Jurkat, Clone E6-1 (cell line): ENCODE data around the gene MTMR4. TPM values are rescaled to one million over a fixed set of nuclear protein-coding genes. Genes with fewer than 3 reads are reported as not detected.
"Not testable (repeated sequence)": the region's sequence is repeated elsewhere in the genome, so short reads cannot be mapped to it uniquely, and the experiment has no call there.

ENCODE experiments used
- DNase-seq: peaks from one replicate; pipeline ENCODE4 v3.0.0-alpha.2; 2011; ENCODE audit warnings: low read depth, low spot score
- H3K4me3 ChIP-seq: 2 replicates; pipeline ENCODE4 v1.5.1; 2011; ENCODE audit warnings: mild to moderate bottlenecking, low read length, control low read depth, moderate library complexity
- polyA plus RNA-seq: library from polyadenylated mRNA; unstranded; fragments of >200 nt; gene quantifications from one replicate; pipeline ENCODE4 v1.2.1, GENCODE V29; 2012; ENCODE audit warnings: missing spikeins; ENCODE audit not compliant: insufficient read length, insufficient read depth

MTMR4 gene
- polyA plus RNA-seq, result 26.3 TPM

- DNase-seq, result peak; percentile 64
- peak within 1 kb of the TSS; percentile 84 for H3K4me3 ChIP-seq
Measured at GRCh38 chr17:58513965-58514769, at the start of gene MTMR4. Gene MTMR4 (minus strand): TSS chr17:58514638. CDS start chr17:58514407, 231 bp downstream.

GRCh38 chr17:58560511-58560910 lies 46.1 kb upstream of the MTMR4 start:
- no peak overlapping the region for H3K4me3 ChIP-seq
- DNase-seq, result no peak

- no peak overlapping the region for H3K4me3 ChIP-seq
- DNase-seq, result no peak
Measured at GRCh38 chr17:58557981-58558380, 43.5 kb upstream of the MTMR4 start.

- DNase-seq, result peak; percentile 12
- H3K4me3 ChIP-seq, result no peak overlapping the region
Measured at GRCh38 chr17:58556833-58557250, 42.4 kb upstream of the MTMR4 start.

- H3K4me3 ChIP-seq, DNase-seq: not testable (repeated sequence)
Measured at GRCh38 chr17:58555109-58555508, 40.7 kb upstream of the MTMR4 start.

- no peak for DNase-seq
- no peak overlapping the region for H3K4me3 ChIP-seq
Measured at GRCh38 chr17:58541249-58541648, 26.8 kb upstream of the MTMR4 start.

- DNase-seq, result no peak
- no peak overlapping the region for H3K4me3 ChIP-seq
Measured at GRCh38 chr17:58539698-58540097, 25.3 kb upstream of the MTMR4 start.

- H3K4me3 ChIP-seq, result no peak overlapping the region
- no peak for DNase-seq
Measured at GRCh38 chr17:58538811-58539409, 24.5 kb upstream of the MTMR4 start.

GRCh38 chr17:58537266-58537665 lies 22.8 kb upstream of the MTMR4 start:
- no peak overlapping the region for H3K4me3 ChIP-seq

GRCh38 chr17:58536542-58536941 lies 22.1 kb upstream of the MTMR4 start:
- DNase-seq, result no peak
- H3K4me3 ChIP-seq, result no peak overlapping the region

More at GRCh38 chr17:58537266-58537665, 22.8 kb upstream of the MTMR4 start:
- no peak for DNase-seq

GRCh38 chr17:58535431-58535830 lies 21.0 kb upstream of the MTMR4 start:
- H3K4me3 ChIP-seq, result no peak overlapping the region
- no peak for DNase-seq

- H3K4me3 ChIP-seq, result no peak overlapping the region
- DNase-seq, result no peak
Measured at GRCh38 chr17:58534901-58535421, 20.5 kb upstream of the MTMR4 start.

GRCh38 chr17:58534331-58534730 lies 19.9 kb upstream of the MTMR4 start:
- no peak for DNase-seq
- no peak overlapping the region for H3K4me3 ChIP-seq

GRCh38 chr17:58533616-58534188 lies 19.3 kb upstream of the MTMR4 start:
- no peak overlapping the region for H3K4me3 ChIP-seq
- DNase-seq, result no peak

- no peak overlapping the region for H3K4me3 ChIP-seq
- no peak for DNase-seq
Measured at GRCh38 chr17:58532555-58532951, 18.1 kb upstream of the MTMR4 start.

GRCh38 chr17:58531661-58532554 lies 17.5 kb upstream of the MTMR4 start:
- DNase-seq, result no peak
- peak overlapping the region; percentile 28 for H3K4me3 ChIP-seq

GRCh38 chr17:58531122-58531521 lies 16.7 kb upstream of the MTMR4 start:
- DNase-seq, result no peak
- H3K4me3 ChIP-seq, result peak overlapping the region; percentile 28

GRCh38 chr17:58530655-58531054 lies 16.2 kb upstream of the MTMR4 start:
- H3K4me3 ChIP-seq, result no peak overlapping the region
- DNase-seq, result no peak

GRCh38 chr17:58529275-58529674 lies 14.8 kb upstream of the MTMR4 start:
- no peak for DNase-seq
- H3K4me3 ChIP-seq, result no peak overlapping the region
